Measurements from ENCODE around the gene ITIH5.
"Not testable (repeated sequence)": the region's sequence is repeated elsewhere in the genome, so short reads cannot be mapped to it uniquely, and the experiment has no call there.

The ITIH5 gene

GRCh38 chr10:7666253-7667023 is at the start of gene ITIH5:
Gene ITIH5, minus strand, starts transcription at chr10:7666966. Its CDS starts 74 bp downstream, at chr10:7666892.
- DNase-seq = no peak

GRCh38 chr10:7715515-7715914 is 48.7 kb upstream of the ITIH5 start:
- no peak for DNase-seq

- DNase-seq = not testable (repeated sequence)
Measured at GRCh38 chr10:7711075-7711474, 44.3 kb upstream of the ITIH5 start.

GRCh38 chr10:7710446-7710845 is 43.7 kb upstream of the ITIH5 start:
- no peak for DNase-seq

GRCh38 chr10:7708832-7709231 is 42.1 kb upstream of the ITIH5 start:
- no peak for DNase-seq

- no peak for DNase-seq
Measured at GRCh38 chr10:7707858-7708622, 41.3 kb upstream of the ITIH5 start.

GRCh38 chr10:7707102-7707501 is 40.3 kb upstream of the ITIH5 start:
- DNase-seq = no peak

GRCh38 chr10:7706534-7707073 is 39.8 kb upstream of the ITIH5 start:
- DNase-seq = no peak

GRCh38 chr10:7705341-7705740 is 38.6 kb upstream of the ITIH5 start:
- DNase-seq = no peak

GRCh38 chr10:7704071-7705016 is 37.6 kb upstream of the ITIH5 start:
- no peak for DNase-seq

- DNase-seq = no peak
Measured at GRCh38 chr10:7703140-7703539, 36.4 kb upstream of the ITIH5 start, which contains the start of gene ITIH2. Gene ITIH2, plus strand, starts transcription at chr10:7703316. Its CDS starts 119 bp downstream, at chr10:7703435.

- no peak for DNase-seq
Measured at GRCh38 chr10:7702288-7702812, 35.6 kb upstream of the ITIH5 start.

GRCh38 chr10:7701158-7701742 is 34.5 kb upstream of the ITIH5 start:
- no peak for DNase-seq

GRCh38 chr10:7700577-7701125 is 33.9 kb upstream of the ITIH5 start:
- DNase-seq = no peak

GRCh38 chr10:7697426-7697825 is 30.7 kb upstream of the ITIH5 start:
- no peak for DNase-seq

- no peak for DNase-seq
Measured at GRCh38 chr10:7696545-7696944, 29.8 kb upstream of the ITIH5 start.

GRCh38 chr10:7693194-7693593 is 26.4 kb upstream of the ITIH5 start:
- not testable (repeated sequence) for DNase-seq

- not testable (repeated sequence) for DNase-seq
Measured at GRCh38 chr10:7692368-7692767, 25.6 kb upstream of the ITIH5 start.

GRCh38 chr10:7690885-7691597 is 24.3 kb upstream of the ITIH5 start:
- DNase-seq = not testable (repeated sequence)

- no peak for DNase-seq
Measured at GRCh38 chr10:7689591-7689990, 22.8 kb upstream of the ITIH5 start.

All from CD4-positive, alpha-beta T cell treated with Interleukin-6 for 4 hours (primary cell).